ENCODE measurements around the gene ZNF583.

The ZNF583 gene

DNA sequence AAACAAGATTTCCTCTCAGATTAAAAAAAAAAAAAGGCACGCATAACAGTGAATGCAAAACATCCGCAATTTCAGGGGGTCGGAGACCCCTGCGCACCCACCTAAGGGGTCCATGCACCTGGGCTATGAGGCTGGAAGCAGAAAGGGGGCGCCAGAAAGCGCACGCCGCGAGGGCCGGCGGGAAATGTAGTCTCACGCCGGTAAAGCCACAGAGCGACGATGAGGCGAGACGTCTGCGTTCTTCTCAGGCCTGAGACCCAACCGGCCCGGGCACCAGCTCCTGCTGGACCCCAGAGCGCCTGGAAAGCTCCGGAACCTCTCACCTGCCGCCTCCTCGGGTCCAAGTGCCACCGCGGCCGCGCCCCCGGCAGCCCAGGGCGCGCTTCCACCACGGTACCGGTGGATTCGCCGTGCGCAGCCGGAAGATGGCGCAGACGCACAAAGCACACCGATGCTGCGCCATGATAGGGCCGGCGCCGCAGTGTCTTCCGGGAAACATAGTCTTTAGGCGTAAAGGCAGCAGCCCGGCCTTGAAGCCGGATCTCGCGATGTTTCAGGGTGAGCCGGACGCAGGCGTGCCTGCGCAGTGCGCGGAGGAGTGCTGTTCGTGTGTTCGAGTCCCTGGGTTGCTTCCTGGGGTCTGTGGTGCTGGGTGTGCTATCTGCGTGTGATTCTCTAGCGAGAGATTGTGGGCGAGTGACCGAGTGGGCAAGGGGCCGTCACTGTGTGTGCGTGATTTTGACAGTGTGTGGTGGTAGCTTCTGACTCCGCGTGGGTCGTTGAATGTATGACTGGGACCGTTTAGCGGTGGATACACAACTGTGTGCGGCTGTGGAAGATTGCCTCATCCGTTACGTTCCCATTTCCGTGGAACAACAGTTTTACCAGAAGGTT is 10.8 kb upstream of the ZNF583 start, which contains the start of gene ZNF582:
Gene ZNF582 (minus strand): TSS at position 416 of the 894 bp plus-strand sequence. CDS start 1,782 bp downstream, outside the sequence.
- H3K27ac ChIP-seq (ENCODE audit: low read length): peak within 1 kb of the TSS; percentile 90
- H3K4me1 ChIP-seq (ENCODE audit: control insufficient read depth, insufficient read depth, low read length): peaks cover 3% of the 10 kb centered on the region
- H3K4me3 ChIP-seq (ENCODE audit: low read length in 2 of 2): peak within 1 kb of the TSS; percentile 93 to 99
- H3K9ac ChIP-seq (ENCODE audit: low read length in 2 of 2): peak within 1 kb of the TSS; percentile 80 to 94
- H3K36me3 ChIP-seq (ENCODE audit: control insufficient read depth in 2 of 2, insufficient read depth in 2 of 2, low read length in 2 of 2): peaks cover 10 to 23% of the 10 kb centered on the region in 2 donors
- H3K27me3 ChIP-seq (ENCODE audit: control insufficient read depth in 1 of 2, insufficient read depth in 2 of 2, low read length in 2 of 2): no peaks in the 10 kb centered on the region
- no peaks in the 10 kb centered on the region for H3K9me3 ChIP-seq (ENCODE audit: control insufficient read depth in 2 of 2, low read length in 2 of 2)

DNA sequence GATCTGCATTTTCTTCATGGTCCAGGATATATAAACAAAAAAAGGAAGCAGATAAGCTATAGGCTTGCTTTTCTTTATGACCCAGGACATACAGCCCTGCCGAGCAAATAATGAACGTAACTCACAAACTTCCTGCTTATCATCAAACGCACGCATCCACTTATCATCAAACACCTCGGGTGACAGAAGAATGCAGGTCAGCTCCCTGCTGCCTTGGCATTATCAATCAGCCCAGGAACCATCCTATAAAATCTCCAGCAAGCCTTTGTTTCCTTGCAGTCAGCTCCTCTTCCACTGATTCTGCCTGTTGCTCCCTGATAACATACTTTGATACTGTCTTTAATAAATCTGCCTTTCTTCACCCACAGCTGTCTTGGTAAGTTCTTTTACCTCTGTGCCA is 5.3 kb upstream of the ZNF583 start:
- H3K9ac ChIP-seq (ENCODE audit: low read length in 2 of 2): no peak overlapping the region
- peaks cover 6% of the 10 kb centered on the region for H3K4me1 ChIP-seq (ENCODE audit: control insufficient read depth, insufficient read depth, low read length)
- no peak overlapping the region for H3K27ac ChIP-seq (ENCODE audit: low read length)
- H3K27me3 ChIP-seq (ENCODE audit: control insufficient read depth in 1 of 2, insufficient read depth in 2 of 2, low read length in 2 of 2): no peaks in the 10 kb centered on the region
- H3K36me3 ChIP-seq (ENCODE audit: control insufficient read depth in 2 of 2, insufficient read depth in 2 of 2, low read length in 2 of 2): peaks cover 0 to 9% of the 10 kb centered on the region in 2 donors
- H3K4me3 ChIP-seq (ENCODE audit: low read length in 2 of 2): no peak overlapping the region
- peaks cover 4 to 5% of the 10 kb centered on the region in 2 donors for H3K9me3 ChIP-seq (ENCODE audit: control insufficient read depth in 2 of 2, low read length in 2 of 2)

DNA sequence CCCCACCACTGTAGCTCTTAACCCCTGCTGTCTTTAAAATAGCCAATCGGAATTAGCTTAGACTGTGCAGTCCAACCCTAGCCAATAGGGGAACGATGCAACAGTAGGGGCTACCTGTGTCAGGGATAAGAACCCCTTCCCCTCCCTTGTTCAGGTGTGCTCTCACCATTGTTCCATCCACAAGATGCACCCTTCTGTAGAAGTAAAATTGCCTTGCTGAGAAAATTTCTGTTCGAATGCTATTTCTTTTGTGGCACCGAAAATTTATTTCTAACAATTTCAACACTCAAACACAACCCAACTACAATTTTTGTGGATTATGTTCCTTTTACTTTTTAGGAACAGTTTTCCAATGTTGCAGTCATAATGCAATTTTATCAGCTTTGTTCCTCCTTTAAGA is 3.6 kb upstream of the ZNF583 start:
- Histone ChIP-seq H3K27ac (ENCODE audit: low read length) (no peak overlapping the region), H3K36me3 (ENCODE audit: control insufficient read depth in 2 of 2, insufficient read depth in 2 of 2, low read length in 2 of 2) (peaks cover 0 to 9% of the 10 kb centered on the region in 2 donors), H3K4me3 (ENCODE audit: low read length in 2 of 2) (no peak overlapping the region), H3K9me3 (ENCODE audit: control insufficient read depth in 2 of 2, low read length in 2 of 2) (peaks cover 5 to 9% of the 10 kb centered on the region in 2 donors), H3K27me3 (ENCODE audit: control insufficient read depth in 1 of 2, insufficient read depth in 2 of 2, low read length in 2 of 2) (no peaks in the 10 kb centered on the region), H3K4me1 (ENCODE audit: control insufficient read depth, insufficient read depth, low read length) (peaks cover 14% of the 10 kb centered on the region), H3K9ac (ENCODE audit: low read length in 2 of 2) (no peak overlapping the region)

DNA sequence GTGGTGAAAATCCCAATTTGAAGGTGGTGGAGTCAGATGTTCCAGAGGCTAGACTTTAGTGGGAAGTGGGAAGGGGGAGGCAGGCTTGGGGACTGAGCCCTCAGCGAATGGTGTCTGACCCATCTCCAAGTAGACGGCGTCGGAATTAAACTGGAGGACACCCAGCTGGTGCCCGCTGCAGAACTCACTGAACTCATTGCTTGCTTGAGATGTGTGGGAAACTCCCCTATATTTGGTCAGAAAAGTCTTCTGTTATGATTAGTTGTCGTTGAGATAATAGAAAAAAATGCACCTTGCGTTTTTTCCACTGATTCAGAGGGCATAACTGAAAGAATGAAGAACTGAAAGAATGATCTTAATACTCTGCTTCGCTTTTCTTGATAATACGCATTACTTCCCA is 871 bp upstream of the ZNF583 start:
- peak overlapping the region; percentile 79 to 97 for H3K4me3 ChIP-seq (ENCODE audit: low read length in 2 of 2)
- peak overlapping the region; percentile 72 to 96 for H3K9ac ChIP-seq (ENCODE audit: low read length in 2 of 2)
- H3K36me3 ChIP-seq (ENCODE audit: control insufficient read depth in 2 of 2, insufficient read depth in 2 of 2, low read length in 2 of 2): peaks cover 14 to 15% of the 10 kb centered on the region in 2 donors
- no peaks in the 10 kb centered on the region for H3K27me3 ChIP-seq (ENCODE audit: control insufficient read depth in 1 of 2, insufficient read depth in 2 of 2, low read length in 2 of 2)
- peaks cover 14% of the 10 kb centered on the region for H3K4me1 ChIP-seq (ENCODE audit: control insufficient read depth, insufficient read depth, low read length)
- H3K9me3 ChIP-seq (ENCODE audit: control insufficient read depth in 2 of 2, low read length in 2 of 2): peaks cover 8 to 14% of the 10 kb centered on the region in 2 donors
- peak overlapping the region; percentile 86 for H3K27ac ChIP-seq (ENCODE audit: low read length)

DNA sequence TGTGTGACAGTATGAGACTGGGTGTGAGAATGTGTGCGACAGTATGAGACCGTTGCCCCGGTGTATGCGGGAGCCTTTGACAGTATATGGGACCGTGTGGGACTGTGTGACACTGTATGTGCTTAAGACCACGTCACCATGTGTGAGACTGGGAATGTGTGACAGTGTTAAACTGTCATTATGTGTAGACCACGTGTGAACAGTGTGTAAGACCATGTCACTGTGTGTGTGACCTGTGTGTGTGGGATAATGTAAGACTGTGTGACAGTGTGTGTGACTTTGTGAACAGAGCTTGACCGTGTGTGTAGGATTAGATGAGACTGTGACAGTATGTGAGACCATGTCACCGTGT is 549 bp downstream of the ZNF583 start:
- no peak overlapping the region for H3K27ac ChIP-seq (ENCODE audit: low read length)
- H3K9me3 ChIP-seq (ENCODE audit: control insufficient read depth in 2 of 2, low read length in 2 of 2): peaks cover 16 to 24% of the 10 kb centered on the region in 2 donors
- peaks cover 14% of the 10 kb centered on the region for H3K4me1 ChIP-seq (ENCODE audit: control insufficient read depth, insufficient read depth, low read length)
- no peaks in the 10 kb centered on the region for H3K27me3 ChIP-seq (ENCODE audit: control insufficient read depth in 1 of 2, insufficient read depth in 2 of 2, low read length in 2 of 2)
- peak overlapping the region; percentile 79 to 97 for H3K4me3 ChIP-seq (ENCODE audit: low read length in 2 of 2)
- H3K36me3 ChIP-seq (ENCODE audit: control insufficient read depth in 2 of 2, insufficient read depth in 2 of 2, low read length in 2 of 2): peaks cover 27% of the 10 kb centered on the region in 2 donors
- peak overlapping the region; percentile 72 to 96 for H3K9ac ChIP-seq (ENCODE audit: low read length in 2 of 2)

DNA sequence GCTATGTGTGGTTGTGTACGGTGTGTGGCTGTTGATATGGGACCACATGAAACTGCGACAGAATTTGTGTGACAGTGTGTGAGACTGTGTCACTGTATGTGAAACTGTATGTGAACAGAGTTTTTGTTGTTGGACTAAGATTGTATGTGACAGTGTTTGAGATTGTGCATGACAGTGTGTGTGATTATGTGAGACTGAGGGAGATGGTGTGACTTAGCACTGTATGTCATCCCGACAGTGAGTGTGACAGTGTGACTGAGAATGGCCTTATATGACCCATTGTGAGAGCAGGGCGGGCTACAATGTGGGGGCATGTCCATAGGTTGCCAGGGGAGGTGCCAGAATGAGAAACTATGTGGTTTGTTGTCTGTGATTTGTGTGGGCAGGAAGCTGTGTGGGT is 930 bp downstream of the ZNF583 start:
- Histone ChIP-seq H3K9me3 (ENCODE audit: control insufficient read depth in 2 of 2, low read length in 2 of 2) (peaks cover 15 to 22% of the 10 kb centered on the region in 2 donors), H3K27me3 (ENCODE audit: control insufficient read depth in 1 of 2, insufficient read depth in 2 of 2, low read length in 2 of 2) (no peaks in the 10 kb centered on the region), H3K4me1 (ENCODE audit: control insufficient read depth, insufficient read depth, low read length) (peaks cover 14% of the 10 kb centered on the region), H3K36me3 (ENCODE audit: control insufficient read depth in 2 of 2, insufficient read depth in 2 of 2, low read length in 2 of 2) (peaks cover 30 to 31% of the 10 kb centered on the region in 2 donors), H3K9ac (ENCODE audit: low read length in 2 of 2) (no peak overlapping the region), H3K27ac (ENCODE audit: low read length) (no peak overlapping the region), H3K4me3 (ENCODE audit: low read length in 2 of 2) (peak overlapping the region; percentile 79 to 97)

DNA sequence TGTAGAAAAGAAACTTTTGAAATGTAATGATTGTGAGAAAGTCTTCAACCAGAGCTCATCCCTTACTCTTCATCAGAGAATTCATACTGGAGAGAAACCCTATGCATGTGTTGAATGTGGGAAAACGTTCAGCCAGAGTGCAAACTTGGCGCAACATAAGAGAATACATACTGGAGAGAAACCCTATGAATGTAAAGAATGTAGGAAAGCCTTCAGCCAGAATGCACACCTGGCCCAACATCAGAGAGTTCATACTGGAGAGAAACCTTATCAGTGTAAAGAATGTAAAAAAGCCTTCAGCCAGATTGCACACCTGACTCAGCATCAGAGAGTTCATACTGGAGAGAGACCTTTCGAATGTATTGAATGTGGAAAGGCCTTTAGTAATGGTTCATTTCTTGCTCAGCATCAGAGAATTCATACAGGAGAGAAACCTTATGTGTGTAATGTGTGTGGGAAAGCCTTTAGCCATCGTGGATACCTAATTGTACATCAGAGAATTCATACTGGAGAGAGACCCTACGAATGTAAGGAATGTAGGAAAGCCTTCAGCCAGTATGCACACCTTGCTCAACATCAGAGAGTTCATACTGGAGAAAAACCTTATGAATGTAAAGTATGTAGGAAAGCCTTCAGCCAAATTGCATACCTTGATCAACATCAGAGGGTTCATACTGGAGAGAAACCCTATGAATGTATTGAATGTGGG is 19.3 kb downstream of the ZNF583 start:
- H3K36me3 ChIP-seq (ENCODE audit: control insufficient read depth in 2 of 2, insufficient read depth in 2 of 2, low read length in 2 of 2): peaks cover 25 to 36% of the 10 kb centered on the region in 2 donors
- no peaks in the 10 kb centered on the region for H3K27me3 ChIP-seq (ENCODE audit: control insufficient read depth in 1 of 2, insufficient read depth in 2 of 2, low read length in 2 of 2)
- peaks cover 53 to 67% of the 10 kb centered on the region in 2 donors for H3K9me3 ChIP-seq (ENCODE audit: control insufficient read depth in 2 of 2, low read length in 2 of 2)

DNA sequence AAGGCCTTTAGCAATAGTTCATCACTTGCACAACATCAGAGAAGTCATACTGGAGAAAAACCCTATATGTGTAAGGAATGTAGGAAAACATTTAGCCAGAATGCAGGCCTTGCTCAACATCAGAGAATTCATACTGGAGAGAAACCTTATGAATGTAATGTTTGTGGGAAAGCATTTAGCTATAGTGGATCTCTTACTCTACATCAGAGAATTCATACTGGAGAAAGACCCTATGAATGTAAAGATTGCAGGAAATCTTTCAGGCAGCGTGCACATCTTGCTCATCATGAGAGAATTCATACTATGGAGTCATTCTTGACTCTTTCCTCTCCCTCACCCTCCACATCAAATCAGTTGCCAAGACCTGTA is 19.8 kb downstream of the ZNF583 start:
- Histone ChIP-seq H3K4me3 (ENCODE audit: low read length in 2 of 2) (peak overlapping the region in 1 of 2 donors; percentile 56), H3K9ac (ENCODE audit: low read length in 2 of 2) (no peak overlapping the region), H3K4me1 (ENCODE audit: control insufficient read depth, insufficient read depth, low read length) (no peaks in the 10 kb centered on the region), H3K9me3 (ENCODE audit: control insufficient read depth in 2 of 2, low read length in 2 of 2) (peaks cover 54 to 67% of the 10 kb centered on the region in 2 donors), H3K27ac (ENCODE audit: low read length) (no peak overlapping the region), H3K36me3 (ENCODE audit: control insufficient read depth in 2 of 2, insufficient read depth in 2 of 2, low read length in 2 of 2) (peaks cover 25 to 36% of the 10 kb centered on the region in 2 donors), H3K27me3 (ENCODE audit: control insufficient read depth in 1 of 2, insufficient read depth in 2 of 2, low read length in 2 of 2) (no peaks in the 10 kb centered on the region)

More for the DNA sequence above, 19.3 kb downstream of the ZNF583 start:
- Histone ChIP-seq H3K4me3 (ENCODE audit: low read length in 2 of 2) (peak overlapping the region in 1 of 2 donors; percentile 56), H3K9ac (ENCODE audit: low read length in 2 of 2) (no peak overlapping the region), H3K27ac (ENCODE audit: low read length) (no peak overlapping the region), H3K4me1 (ENCODE audit: control insufficient read depth, insufficient read depth, low read length) (no peaks in the 10 kb centered on the region)

DNA sequence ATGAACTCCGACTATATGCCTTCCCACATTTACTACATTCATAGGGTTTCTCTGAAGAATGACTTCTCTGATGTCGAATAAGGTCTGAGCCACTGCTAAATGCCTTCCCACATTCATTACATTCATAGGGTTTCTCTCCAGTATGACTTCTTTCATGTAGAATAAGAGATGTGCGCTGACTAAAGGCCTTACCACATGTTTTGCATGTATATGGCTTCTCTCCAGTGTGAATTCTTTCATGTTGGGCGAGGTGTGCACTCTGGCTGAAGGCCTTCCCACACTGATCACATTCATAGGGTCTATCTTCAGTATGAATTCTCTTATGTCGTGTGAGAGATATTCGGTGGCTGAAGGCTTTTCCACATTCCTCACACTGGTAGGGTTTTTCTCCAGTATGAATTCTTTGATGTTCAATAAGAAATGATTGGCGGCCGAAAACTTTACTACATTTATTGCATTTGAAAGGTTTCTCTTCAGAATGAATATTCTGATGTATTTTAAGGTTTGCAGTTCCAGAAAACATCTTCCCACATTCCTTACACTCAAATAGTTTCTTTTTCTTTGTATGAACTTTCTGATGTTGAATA is 37.2 kb downstream of the ZNF583 start:
- Histone ChIP-seq H3K4me3 (ENCODE audit: low read length in 2 of 2) (peak overlapping the region in 1 of 2 donors; percentile 69), H3K36me3 (ENCODE audit: control insufficient read depth in 2 of 2, insufficient read depth in 2 of 2, low read length in 2 of 2) (peaks cover 5 to 16% of the 10 kb centered on the region in 2 donors), H3K9me3 (ENCODE audit: control insufficient read depth in 2 of 2, low read length in 2 of 2) (peaks cover 33 to 44% of the 10 kb centered on the region in 2 donors)

DNA sequence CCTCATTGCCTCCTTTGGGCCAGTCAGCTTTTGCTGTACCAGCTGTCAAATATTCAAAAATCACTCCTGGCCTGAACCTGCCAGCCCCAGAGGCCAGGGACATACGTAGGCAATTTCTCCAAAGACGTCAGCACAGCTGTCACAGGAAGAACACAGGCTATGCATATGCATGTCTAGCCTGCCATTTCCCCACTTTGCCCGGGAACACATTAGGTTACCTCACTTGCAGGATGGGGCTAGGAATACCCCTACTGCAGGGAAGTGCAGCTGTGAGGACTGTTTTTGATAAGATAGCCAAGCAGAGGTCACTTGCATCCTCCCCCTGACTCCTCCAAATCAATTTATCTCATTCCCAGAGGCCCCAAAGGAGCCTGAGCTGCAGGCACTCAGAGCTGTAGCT is 70.2 kb downstream of the ZNF583 start:
- H3K4me3 ChIP-seq (ENCODE audit: low read length in 2 of 2): no peak overlapping the region
- H3K9ac ChIP-seq (ENCODE audit: low read length in 2 of 2): no peak overlapping the region
- peaks cover 0 to 5% of the 10 kb centered on the region in 2 donors for H3K9me3 ChIP-seq (ENCODE audit: control insufficient read depth in 2 of 2, low read length in 2 of 2)
- H3K4me1 ChIP-seq (ENCODE audit: control insufficient read depth, insufficient read depth, low read length): peaks cover 19% of the 10 kb centered on the region
- H3K36me3 ChIP-seq (ENCODE audit: control insufficient read depth in 2 of 2, insufficient read depth in 2 of 2, low read length in 2 of 2): peaks cover 12 to 13% of the 10 kb centered on the region in 2 donors
- no peak overlapping the region for H3K27ac ChIP-seq (ENCODE audit: low read length)
- no peaks in the 10 kb centered on the region for H3K27me3 ChIP-seq (ENCODE audit: control insufficient read depth in 1 of 2, insufficient read depth in 2 of 2, low read length in 2 of 2)

More for the DNA sequence above, 37.2 kb downstream of the ZNF583 start:
- Histone ChIP-seq H3K4me1 (ENCODE audit: control insufficient read depth, insufficient read depth, low read length) (no peaks in the 10 kb centered on the region), H3K27me3 (ENCODE audit: control insufficient read depth in 1 of 2, insufficient read depth in 2 of 2, low read length in 2 of 2) (no peaks in the 10 kb centered on the region), H3K9ac (ENCODE audit: low read length in 2 of 2) (no peak overlapping the region), H3K27ac (ENCODE audit: low read length) (no peak overlapping the region)

Measured in stomach smooth muscle (tissue), 2 donors.